Measurements from ENCODE around the gene HOXC13.

- TF ChIP-seq CTCF (IDR thresholded peaks at IDR 0.05) (no peak), POLR2A (IDR thresholded peaks at IDR 0.05) (no peak), POLR2AphosphoS5 (IDR thresholded peaks at IDR 0.05) (no peak)
Measured at GRCh38 chr12:53944907-53945847, 6.5 kb downstream of the HOXC13 start.

Data from gastroesophageal sphincter (tissue), 3 donors.